Measurements from ENCODE around the gene PTPRK. TPM values are rescaled to one million over a fixed set of nuclear protein-coding genes. Genes with fewer than 3 reads are reported as not detected.

The PTPRK gene
- total and polyA plus RNA-seq, 9 of the 15 experiments (the other 6 are each of a cell fraction or from before 2014, with no cell fraction given): 0.04 to 0.51 TPM; not detected in 7

GRCh38 chr6:128117916-128118315 lies 402.5 kb downstream of the PTPRK start:
- H3K27me3 ChIP-seq (ENCODE audit: control insufficient read depth in 2 of 2, insufficient read depth in 2 of 2, low read length in 2 of 2): no peaks in the 10 kb centered on the region
- TF ChIP-seq KAT2B (IDR thresholded peaks at IDR 0.05; ENCODE audit: low read depth, low read length): no peak
- no peak for TF ChIP-seq CEBPG (CRISPR knock-in tag; IDR thresholded peaks at IDR 0.05)
- TF ChIP-seq CEBPG (tag; conservative IDR thresholded peaks at IDR 0.05 in 1 of 2, IDR thresholded peaks at IDR 0.05 in 1 of 2): no peak
- no peak for TF ChIP-seq SMARCB1 (IDR thresholded peaks at IDR 0.05; ENCODE audit: insufficient read length, low read depth)
- no peak for TF ChIP-seq ERF (CRISPR knock-in tag; IDR thresholded peaks at IDR 0.05)
- TF ChIP-seq THRA (IDR thresholded peaks at IDR 0.05): no peak
- no peak for TF ChIP-seq TEAD2 (tag; IDR thresholded peaks at IDR 0.05)
- TF ChIP-seq NRF1 (conservative IDR thresholded peaks at IDR 0.05 in 1 of 2, IDR thresholded peaks at IDR 0.05 in 1 of 2): no peak
- no peak for TF ChIP-seq PHF20 (IDR thresholded peaks at IDR 0.05; ENCODE audit: partially characterized antibody)
- TF ChIP-seq ZNF449 (CRISPR knock-in tag; IDR thresholded peaks at IDR 0.05): no peak
- no peak for TF ChIP-seq HLTF (IDR thresholded peaks at IDR 0.05)
- TF ChIP-seq ZNF398 (CRISPR knock-in tag; IDR thresholded peaks at IDR 0.05): no peak
- TF ChIP-seq KDM2B (CRISPR knock-in tag; IDR thresholded peaks at IDR 0.05): no peak
- H2AFZ ChIP-seq (ENCODE audit: low read depth, low read length): no peak overlapping the region
- WGBS (ENCODE audit: insufficient coverage, low coverage, missing lambda C conversion rate): 0% methylated on average over 3 of the region's 3 CpGs
- DNase-seq (ENCODE audit: extremely low read depth in 1 of 4, low spot score in 3 of 4) (no peak), FAIRE-seq (no peak), ATAC-seq (no peak)
- intact Hi-C loops (cut with micrococcal nuclease): no loop called here
- H3K36me3 ChIP-seq (ENCODE audit: control insufficient read depth, insufficient read depth, low read length): no peaks in the 10 kb centered on the region
- H3K4me3 ChIP-seq: no peak overlapping the region
- H3K9ac ChIP-seq (ENCODE audit: insufficient read depth in 1 of 2, low read depth in 2 of 2, low read length in 2 of 2): no peak overlapping the region
- in situ Hi-C loops (cut with MboI): no loop called here
- H3K4me2 ChIP-seq (ENCODE audit: insufficient read depth, low read length): no peak overlapping the region
- H3K4me1 ChIP-seq (replicated peaks in 1 of 2; ENCODE audit: control insufficient read depth in 2 of 2, insufficient read depth in 2 of 2, low read length in 2 of 2): no peaks in the 10 kb centered on the region
- H3K9me3 ChIP-seq (replicated peaks; ENCODE audit: control insufficient read depth, insufficient read depth, low read depth, low read length): no peaks in the 10 kb centered on the region
- no TSS peak for BruUV-seq (replicated peaks)
- H3K79me2 ChIP-seq (ENCODE audit: control insufficient read depth, insufficient read depth, low read length): no peaks in the 10 kb centered on the region
- H4K20me1 ChIP-seq (replicated peaks; ENCODE audit: control insufficient read depth, insufficient read depth, low read length): no peaks in the 10 kb centered on the region
- POLR2A ChIA-PET: no interaction called here
- no peak overlapping the region for H3K27ac ChIP-seq (ENCODE audit: extremely low read depth, low read depth, low read length)
- CTCF ChIA-PET (ENCODE audit: low intra/inter-chr PET ratio): no interaction called here
- no peaks in the 10 kb centered on the region for H3K9me1 ChIP-seq (ENCODE audit: control insufficient read depth, insufficient read depth, low read length)

Data from K562 (cell line).